Measurements from ENCODE around the gene RGR.
A peak's percentile ranks its signal among the peaks of the same experiment; 100 is the strongest.

The RGR gene, protein sequence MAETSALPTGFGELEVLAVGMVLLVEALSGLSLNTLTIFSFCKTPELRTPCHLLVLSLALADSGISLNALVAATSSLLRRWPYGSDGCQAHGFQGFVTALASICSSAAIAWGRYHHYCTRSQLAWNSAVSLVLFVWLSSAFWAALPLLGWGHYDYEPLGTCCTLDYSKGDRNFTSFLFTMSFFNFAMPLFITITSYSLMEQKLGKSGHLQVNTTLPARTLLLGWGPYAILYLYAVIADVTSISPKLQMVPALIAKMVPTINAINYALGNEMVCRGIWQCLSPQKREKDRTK

DNA sequence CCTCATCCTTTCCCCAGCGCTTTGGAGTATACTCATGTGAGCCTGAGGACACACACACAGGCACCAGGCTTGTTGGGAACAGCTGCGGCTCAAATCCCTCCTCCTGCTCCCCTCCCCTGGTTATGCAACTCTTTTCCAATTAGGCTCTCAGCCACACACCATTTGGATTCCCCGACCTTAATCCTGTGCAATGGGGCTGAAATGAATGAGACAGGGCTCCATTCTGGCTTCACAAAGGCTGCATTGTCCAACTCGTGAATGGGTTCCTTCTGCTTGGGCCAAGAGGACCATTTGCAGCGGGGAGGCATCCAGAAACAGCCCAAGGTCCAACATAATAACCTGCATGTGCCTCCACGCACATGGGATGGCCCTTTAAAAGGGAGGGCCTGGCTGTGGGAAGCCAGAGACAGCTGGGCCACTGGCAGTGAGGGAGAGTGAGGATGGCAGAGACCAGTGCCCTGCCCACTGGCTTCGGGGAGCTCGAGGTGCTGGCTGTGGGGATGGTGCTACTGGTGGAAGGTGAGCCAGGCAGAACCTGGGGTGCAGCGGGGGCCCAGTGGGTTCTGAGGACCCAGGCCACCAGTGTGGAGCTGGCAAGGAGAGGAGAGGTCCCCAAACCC, at the start of gene RGR:
Gene RGR, plus strand, starts transcription at position 403 of the 620 bp plus-strand sequence. Its CDS starts 38 bp downstream, at position 441.
- no peak for DNase-seq

DNA sequence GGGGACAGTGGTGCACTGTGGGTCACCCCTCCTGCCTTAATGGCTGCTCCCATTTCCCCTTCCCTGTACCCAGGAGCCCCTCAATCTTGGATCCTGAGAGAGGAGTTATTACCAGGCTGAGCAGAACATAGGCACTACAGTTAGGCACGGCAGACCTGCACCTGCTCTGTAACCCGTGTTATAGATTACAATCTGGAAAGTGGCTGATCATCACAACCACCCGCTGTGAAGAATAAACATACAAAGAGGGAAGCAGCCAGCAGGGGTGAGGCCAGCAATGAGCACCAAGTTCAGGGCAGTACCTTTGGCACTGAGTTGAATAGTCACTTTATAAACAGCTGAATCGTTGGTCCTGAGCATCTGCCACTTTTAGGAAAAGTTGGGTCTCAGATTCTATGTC, 48.8 kb upstream of the RGR start:
- no peak for DNase-seq

DNA sequence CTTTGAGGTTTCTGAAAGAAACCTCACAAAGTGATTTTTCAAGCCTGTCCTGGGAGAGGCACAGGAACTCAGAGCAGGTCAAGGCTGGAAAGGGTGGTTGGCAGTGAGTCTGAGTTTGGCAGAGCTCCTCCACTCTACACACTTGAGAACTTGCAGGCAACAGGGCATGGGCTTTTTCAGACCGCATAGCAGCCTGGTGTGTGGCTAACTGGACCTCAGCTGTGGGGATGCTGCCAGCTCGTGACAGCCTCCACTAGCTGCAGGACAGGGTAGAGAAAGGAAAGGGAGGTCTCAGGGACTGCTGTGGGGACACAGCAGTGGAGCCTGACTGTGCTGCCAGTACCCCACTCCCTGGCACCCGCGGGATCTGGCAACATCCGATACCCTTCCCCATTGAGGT, 47.9 kb upstream of the RGR start:
- no peak for DNase-seq

DNA sequence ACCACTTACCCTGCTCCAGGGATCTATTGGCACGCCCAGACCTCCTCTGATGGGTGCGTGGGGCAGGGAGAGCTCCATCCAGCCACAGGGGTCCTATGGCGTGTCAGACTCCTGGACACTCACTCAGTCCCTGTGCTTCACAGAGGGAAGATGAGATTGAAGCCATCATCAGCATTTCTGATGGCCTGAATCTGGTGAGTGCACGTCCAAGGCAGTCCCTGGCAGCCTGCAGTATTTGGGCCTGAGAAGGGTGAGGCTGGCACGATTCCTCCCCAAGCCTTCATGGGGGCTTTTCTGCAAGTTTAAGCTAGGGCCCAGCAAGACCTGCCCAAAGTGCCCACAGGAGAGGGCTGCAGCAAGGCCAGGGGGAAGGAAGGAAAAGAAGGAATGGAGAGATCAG, 47.2 kb upstream of the RGR start:
- DNase-seq: no peak

DNA sequence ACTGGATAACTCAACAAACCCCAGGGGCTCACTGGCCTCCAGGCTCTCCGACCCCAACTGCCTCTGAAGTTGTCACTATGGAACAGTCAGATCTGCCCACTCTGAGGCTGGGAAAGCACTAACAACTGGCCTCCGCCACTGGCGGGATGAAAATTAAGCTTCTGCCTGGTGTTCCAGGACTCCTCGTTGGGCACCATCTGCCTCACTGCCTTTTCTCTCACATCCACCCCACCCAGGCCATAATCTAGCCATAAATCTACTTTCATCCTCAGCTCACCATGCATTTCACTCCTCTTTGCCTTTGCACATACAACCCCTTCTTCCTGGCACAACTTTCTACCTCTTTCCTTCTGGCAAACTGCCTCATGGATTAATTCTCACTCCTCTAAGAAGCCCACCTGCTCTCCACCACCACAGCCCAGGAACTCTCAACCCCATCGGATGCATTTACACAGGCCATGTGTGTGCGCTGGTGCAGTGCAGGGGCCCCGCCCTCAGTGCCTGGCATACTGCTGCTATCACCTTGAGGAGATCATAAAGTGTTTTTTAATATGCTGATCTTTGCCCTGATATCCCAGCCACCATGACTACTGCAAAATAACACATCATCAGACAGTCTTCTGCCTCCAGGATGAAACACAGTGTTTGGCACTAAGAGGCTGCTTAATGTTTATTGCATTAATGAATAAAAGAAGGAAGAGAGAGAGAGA, 46.5 kb upstream of the RGR start:
- no peak for DNase-seq

DNA sequence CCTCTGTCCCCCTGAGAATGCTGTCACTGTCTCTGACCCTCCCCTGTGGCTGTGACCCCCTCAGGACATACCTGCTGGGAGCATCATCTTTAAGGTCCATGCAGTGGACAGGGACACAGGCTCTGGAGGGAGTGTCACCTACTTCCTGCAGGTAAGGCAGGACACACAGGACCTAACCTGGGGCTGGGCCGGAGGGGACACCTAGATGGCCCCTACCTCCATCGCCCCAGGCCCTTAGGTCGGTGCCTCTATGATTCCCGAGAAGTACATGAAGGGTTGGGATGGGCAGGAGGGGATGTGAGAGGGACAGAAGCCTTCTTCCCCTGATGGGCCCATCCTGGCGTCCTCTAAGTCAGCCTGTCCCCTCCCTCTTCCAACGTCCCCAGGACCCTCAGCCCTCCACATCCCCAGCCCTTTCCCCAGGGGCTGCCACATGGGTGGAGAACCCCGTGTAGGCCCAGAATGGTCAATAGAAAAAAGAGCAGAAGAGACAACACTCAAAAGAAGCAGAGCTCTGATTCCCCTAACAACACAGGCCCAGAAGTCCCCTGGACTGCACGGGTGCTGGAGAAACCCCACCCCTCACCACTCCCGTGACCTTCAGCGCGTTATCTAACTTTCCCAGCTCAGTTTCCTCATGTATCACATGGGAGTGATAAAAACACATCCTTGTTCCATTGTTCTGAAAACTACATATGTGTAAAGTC, 44.2 kb upstream of the RGR start:
- DNase-seq: no peak

DNA sequence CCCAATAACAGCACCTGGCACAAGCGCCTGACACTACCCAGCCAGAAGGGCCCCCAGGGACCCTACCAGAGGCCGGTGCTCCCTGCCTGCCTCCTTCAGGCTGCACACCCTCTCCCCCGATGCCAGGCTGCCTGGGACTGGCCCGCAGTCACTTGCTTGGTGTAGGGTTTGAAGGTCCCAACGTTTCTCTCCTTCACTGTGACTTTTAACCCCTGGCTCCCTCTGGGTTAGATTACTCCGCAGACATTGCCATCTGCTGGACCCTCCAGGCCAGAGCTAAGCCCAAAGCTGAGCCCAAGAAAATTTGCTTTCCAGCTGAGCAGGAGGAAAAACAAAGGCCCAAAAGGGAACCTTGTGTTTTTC, 43.6 kb upstream of the RGR start:
- no peak for DNase-seq

DNA sequence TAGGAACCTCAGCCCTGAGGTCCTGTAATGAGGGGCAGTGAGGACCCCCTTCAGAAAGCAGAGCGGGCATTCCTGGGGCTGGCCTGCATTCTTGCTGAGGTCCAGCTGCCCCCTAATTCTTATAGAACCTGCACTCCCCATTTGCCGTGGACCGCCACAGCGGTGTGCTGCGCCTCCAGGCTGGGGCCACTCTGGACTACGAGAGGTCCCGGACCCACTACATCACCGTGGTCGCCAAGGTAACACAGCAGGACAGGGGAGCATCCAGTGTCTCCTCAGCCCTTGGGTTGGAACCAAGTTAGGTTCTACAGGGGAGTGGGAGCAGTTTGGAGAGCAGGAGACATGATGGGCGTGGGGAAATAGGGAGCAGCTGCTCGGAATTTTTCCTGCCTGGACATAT, 43.2 kb upstream of the RGR start:
- no peak for DNase-seq

DNA sequence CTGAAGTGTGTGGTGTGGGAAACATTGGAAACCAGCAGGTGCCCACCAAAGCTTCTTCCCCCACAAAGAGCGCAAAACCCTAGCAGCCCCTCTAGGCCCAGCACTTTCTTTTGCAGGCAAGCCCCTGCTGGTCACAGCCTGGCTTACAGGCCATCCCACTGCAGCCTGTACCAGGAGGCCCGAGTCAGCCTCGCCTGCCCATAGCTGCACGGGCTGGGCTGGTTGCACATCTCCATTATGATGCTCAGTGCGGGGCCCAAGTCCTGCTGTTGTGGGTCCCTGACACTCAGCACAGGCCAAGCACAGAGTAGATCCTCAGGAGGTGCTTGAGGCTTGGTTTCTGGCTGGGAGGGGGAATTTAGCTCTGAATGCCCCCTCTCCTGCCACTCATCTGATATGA, 42.5 kb upstream of the RGR start:
- DNase-seq: no peak

DNA sequence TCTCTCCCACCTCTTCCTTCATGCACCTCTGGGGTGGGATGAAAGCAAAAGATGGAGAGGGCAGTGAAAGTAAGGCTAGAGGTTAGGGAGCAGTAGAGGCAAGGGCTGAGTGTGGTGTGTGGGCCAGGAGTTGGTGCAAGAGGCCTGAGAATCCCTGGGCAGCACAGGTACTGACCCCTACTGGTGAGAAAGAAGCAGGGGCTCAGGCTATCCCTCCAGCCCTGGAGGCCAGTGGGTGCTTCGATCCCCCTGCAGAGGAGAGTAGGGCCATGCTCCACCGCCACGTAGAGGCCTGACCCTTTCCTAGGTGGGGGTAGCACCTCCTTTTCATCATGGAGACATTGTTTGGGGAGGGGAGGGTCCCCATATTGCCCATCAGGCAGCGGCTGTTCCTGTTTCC, 40.7 kb upstream of the RGR start:
- DNase-seq: no peak

DNA sequence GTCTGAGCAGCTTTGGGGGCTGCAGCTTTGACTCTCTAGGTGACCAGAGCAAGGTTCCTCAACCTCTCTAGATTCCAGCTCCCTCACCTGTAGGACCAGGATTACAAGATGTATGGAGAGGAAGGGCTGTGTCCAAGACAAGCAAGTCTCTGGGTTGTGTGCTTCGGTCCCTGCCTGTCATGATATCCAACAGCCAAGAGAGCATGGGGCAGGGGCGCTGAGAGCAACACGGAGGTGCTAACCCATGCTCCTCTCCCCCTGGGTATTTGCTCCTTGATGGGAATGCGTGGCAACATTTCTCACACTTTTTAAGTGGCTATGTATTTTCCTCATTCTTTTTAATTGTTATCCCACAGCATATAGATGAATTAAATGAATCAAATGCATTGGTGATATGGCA, 40.2 kb upstream of the RGR start:
- DNase-seq: no peak

DNA sequence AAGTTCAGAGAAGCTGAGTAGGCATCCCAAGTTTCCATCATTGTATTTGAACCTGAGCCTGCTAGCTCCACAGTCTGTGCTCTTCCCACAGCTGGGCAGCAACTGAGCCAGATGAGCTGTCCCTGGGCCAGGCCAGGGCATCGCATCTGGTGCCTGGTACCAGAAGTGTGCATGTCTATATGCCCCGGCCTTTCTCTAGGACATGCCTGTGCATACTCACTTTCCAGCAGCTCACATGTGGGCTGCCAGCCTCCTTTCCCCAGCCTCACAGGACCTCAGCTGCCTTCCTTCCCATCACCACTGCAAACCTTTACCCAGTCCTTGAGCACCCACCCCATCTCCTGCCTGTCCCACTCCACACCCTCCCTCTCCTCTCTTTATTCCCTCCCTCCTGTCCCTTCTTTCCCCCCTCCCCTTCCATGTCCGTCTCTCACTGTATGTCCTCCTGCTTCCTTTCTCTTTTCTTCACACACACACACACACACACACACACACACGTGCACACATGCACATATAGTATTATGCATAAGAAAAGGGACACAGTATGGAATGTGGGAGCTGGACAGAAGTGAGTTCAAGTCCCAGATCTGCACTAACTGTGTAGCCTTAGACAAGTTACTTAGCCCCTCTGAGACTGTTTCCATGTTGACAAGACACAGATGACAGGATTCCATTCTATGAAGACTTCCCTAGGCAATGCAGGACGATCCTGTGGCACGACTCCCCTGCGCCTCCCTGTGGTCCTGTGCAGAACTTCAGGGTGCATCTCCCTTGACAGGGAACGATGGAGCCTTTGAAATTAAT, 39.6 kb upstream of the RGR start:
- DNase-seq: peak; percentile 34

DNA sequence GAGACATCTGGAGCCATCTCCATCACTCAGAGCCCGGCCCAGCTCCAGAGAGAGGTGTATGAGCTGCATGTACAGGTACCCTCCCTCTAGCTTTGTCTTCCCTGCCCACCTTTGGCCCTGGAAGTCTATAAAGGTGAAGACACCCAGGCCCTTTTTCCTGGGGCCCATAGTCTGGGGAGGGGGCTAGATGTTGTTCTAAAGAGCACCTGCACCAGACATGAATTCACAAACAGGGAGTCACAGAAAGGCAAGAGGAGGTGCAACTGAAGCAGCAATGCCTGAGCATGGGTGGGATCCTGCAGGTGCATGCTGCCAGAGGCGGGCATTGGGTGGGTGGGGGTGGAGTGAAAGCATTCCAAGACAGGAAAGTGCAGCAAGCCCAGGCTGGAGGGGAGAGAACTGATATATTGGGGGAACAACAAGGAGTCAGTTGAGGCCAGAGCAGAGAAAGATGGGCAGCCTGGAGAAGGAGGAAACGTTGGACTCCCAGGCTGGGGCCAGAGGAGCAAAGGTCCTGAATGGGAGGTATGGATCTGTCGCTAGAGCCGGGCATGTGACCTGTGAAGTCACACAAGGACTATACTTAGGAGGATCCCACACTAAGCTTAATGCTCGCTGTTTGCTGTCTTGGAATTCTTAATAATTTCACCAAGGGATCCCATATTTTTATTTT, 38.9 kb upstream of the RGR start:
- DNase-seq: no peak

DNA sequence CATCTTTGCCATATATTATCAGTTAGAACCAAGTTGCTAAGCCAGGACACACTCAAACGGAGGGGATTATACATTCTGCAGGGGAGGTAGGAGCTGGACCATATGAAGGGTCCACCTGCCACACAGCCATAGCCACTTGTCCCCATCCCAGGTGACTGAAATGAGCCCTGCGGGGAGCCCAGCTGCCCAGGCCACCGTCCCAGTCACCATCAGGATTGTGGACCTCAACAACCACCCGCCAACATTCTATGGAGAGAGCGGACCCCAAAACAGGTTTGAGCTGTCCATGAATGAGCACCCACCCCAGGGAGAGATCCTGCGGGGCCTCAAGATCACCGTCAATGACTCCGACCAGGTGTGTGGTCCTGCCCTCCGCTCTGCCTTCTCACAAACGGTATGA, 36.8 kb upstream of the RGR start:
- DNase-seq: no peak

DNA sequence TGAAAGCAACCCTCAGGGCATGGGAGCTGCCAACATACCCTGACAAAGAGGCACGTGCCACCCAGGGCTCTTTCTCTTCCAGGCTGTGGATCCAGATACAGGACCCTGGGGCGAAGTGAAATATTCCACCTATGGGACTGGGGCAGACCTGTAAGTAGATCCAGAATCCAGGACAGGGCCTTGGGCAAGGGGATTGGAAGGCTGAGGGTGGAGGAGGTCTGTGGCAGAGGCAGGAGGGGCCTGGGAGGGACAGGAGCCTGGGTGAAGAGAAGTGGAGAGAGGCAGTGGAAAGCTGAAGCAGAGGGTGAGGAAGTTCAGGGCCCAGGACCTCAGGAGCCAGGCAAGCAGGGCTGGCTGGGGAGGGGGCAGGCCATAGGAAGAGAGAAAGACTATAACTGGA, 33.3 kb upstream of the RGR start:
- DNase-seq: no peak

DNA sequence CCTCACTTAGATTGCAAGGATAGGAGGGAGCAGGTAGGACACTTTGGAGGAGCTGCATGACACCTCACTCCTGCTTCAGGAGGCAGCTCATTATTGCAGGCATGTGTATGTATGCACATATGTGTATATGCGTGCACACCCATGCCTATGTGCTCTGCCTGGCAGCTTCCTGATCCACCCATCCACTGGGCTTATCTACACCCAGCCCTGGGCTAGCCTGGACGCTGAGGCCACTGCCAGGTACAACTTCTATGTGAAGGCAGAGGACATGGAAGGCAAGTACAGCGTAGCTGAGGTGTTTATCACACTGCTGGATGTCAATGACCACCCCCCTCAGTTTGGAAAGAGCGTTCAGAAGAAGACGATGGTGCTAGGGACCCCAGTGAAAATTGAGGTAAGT, 32.8 kb upstream of the RGR start:
- no peak for DNase-seq

DNA sequence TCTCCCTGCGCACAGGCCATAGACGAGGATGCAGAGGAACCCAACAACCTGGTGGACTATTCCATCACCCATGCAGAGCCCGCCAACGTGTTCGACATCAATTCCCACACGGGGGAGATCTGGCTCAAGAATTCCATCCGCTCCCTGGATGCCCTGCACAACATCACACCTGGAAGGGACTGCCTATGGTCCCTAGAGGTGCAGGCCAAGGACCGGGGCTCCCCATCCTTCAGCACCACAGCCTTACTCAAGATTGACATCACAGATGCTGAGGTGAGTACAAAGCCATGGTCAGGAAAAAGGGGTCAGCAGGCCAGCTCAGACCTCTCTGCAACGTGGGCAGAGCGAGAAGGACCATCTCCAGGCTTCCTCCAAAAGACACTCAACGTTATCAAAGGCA, 31.8 kb upstream of the RGR start:
- no peak for DNase-seq

DNA sequence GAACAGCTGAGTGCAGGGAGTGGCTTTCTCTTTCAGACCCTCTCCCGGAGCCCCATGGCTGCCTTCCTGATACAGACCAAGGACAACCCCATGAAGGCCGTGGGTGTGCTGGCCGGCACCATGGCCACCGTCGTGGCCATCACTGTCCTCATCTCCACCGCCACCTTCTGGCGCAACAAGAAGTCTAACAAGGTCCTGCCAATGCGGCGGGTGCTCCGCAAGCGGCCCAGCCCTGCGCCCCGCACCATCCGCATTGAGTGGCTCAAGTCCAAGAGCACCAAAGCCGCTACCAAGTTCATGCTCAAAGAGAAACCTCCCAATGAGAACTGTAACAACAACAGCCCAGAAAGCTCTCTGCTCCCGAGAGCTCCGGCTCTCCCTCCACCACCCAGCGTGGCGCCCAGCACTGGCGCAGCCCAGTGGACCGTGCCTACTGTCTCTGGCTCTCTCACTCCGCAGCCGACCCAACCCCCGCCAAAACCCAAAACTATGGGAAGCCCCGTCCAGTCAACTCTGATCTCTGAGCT, 30.7 kb upstream of the RGR start:
- no peak for DNase-seq

DNA sequence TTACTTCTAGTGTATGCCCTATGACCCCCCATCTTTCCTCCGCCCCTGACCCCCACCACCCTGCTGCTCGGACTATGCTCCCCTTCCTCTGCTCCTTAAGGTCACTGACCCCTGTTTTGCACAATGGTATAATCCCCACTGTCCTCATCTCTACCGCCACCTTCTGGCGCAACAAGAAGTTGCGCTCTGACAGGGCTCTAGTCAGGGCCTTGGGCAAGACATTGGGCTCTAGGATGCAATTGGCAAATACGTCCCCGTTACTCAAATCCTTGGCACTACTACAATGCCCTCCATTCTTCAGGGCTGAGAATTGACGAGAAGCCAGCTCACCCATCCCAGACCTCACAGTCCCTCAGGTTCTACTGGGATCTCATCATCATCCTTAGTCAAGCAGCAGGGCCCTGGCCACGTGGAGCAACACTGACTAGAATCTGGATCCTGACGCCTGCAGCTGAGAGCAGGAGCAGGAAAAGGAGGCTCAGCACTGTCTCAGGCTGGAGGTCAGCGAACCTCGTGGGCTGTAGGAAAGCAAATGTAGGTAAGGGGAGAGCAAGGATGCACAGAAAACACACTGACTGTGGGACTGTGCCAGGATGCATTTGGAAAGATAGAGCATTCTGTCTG, 30.1 kb upstream of the RGR start:
- DNase-seq: peak; percentile 11

DNA sequence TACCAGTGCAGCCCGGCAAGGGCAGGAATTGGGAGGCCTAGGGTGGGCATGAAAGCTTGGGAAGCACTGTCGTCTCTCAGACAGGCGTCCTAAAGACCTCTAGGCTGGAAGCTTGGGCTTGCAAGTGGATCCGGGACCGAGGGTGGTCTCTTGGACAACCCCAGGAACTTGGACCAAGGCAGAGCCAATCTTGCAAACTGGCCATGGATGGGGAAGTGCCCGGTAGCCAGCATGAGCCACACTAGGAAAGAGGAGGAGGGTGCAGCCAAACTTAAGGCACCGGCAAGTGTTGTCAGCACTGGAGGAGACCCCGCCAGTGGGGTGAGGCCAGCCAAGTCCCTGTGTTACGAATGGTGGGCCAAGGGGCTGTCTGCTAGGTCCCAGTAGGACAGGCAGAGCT, 28.0 kb upstream of the RGR start:
- DNase-seq: no peak

DNA sequence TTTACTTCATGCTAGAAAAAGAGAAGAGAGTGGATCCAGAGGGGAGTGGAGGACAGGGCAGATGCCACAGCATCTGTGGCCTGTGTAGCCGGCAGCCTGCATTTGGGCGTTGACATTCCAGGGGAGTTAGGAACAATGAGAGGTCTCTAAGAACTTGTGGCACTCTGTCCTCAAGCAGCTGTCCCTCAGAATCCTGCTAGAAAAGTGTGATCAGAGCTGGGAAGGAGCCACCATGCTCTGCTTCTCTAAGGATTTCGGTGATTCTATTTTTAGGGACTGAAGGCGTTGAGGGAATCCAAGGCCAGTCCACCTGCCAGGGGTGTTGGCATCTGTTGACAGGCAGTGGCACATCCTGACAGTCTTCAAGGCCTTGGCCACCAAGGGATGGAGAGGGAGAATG, 27.1 kb upstream of the RGR start:
- no peak for DNase-seq

DNA sequence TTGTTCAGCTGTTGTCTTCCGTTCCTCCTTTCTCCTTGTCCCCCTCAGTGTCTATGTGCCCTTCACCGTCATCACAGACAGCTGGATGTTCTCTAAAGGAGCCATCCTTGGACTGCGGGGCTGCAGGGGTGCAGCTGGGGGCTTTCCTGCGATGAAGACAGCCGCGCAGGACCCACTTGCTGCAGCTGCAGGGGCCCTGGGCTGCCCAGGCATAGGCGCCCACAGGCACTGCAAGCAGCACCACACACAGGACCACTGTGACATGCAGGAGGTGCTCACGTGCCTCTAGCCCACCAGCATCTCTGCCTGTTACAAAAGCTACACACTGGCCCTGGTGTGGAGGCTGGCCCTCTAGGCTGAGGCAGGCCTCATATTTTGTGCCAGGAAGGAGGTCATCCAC, 22.9 kb upstream of the RGR start:
- DNase-seq: no peak
